H1 (cell line): Measurements from ENCODE around the gene CTTNBP2. TPM values are rescaled to one million over a fixed set of nuclear protein-coding genes. Genes with fewer than 3 reads are reported as not detected.

Experiments
- CTCF ChIA-PET: fragments of 300-600 bp; sonication (Branson Sonifier 250); formaldehyde crosslinking; loops from one replicate; lab custom pipeline; 2021; ENCODE audit not compliant: partially characterized antibody; lab: Charles Lee
- POLR2A ChIA-PET: fragments of 300-600 bp; sonication (Branson Sonifier 250); formaldehyde crosslinking; loops from one replicate; lab custom pipeline; 2021; ENCODE audit warnings: inconsistent platforms; ENCODE audit not compliant: partially characterized antibody; lab: Charles Lee
- DNase-seq, 2 experiments: peaks; one replicate each; pipeline versions ENCODE4 v3.0.0 to v3.0.0-alpha.2; 2010 to 2022; ENCODE audit warnings: low spot score in 2 of 2, low read depth in 1 of 2, mixed read lengths in 1 of 2
- FAIRE-seq: peaks from 2 replicates; lab custom pipeline; 2011; peaks lifted over from hg19 to GRCh38; lab: Jason Lieb, UNC
- H2AFZ ChIP-seq: 2 replicates; pipeline ENCODE4 v1.8.1; 2012; ENCODE audit warnings: low read length, inconsistent platforms
- H2AK5ac ChIP-seq: 2 replicates; pipeline ENCODE4 v1.6.1; 2013; ENCODE audit warnings: low read depth, low read length
- H2BK120ac ChIP-seq: replicated peaks from 2 replicates; pipeline ENCODE3; 2013; ENCODE audit warnings: low read depth, low read length, inconsistent platforms
- H2BK12ac ChIP-seq: 2 replicates; pipeline ENCODE4 v1.6.1; 2013; ENCODE audit warnings: low read depth, low read length
- H2BK15ac ChIP-seq: 2 replicates; pipeline ENCODE4 v1.6.1; 2013; ENCODE audit warnings: low read length
- H2BK20ac ChIP-seq: 2 replicates; pipeline ENCODE4 v1.6.1; 2013; ENCODE audit warnings: low read length
- H2BK5ac ChIP-seq: 2 replicates; pipeline ENCODE4 v1.6.1; 2013; ENCODE audit warnings: low read depth, low read length
- H3K14ac ChIP-seq: 2 replicates; pipeline ENCODE4 v1.6.1; 2013; ENCODE audit warnings: inconsistent platforms; ENCODE audit not compliant: insufficient read length
- H3K18ac ChIP-seq: 2 replicates; pipeline ENCODE4 v1.6.1; 2013; ENCODE audit warnings: low read length; ENCODE audit errors: extremely low read depth
- H3K23ac ChIP-seq: 2 replicates; pipeline ENCODE4 v1.6.1; 2013; ENCODE audit warnings: inconsistent platforms; ENCODE audit not compliant: insufficient read length
- H3K23me2 ChIP-seq: 2 replicates; pipeline ENCODE4 v1.6.1; 2013; ENCODE audit warnings: low read depth, low read length
- H3K27ac ChIP-seq: 2 replicates; pipeline ENCODE4 v1.6.1; 2011; ENCODE audit warnings: low read depth, low read length, inconsistent platforms
- H3K27me3 ChIP-seq, 4 experiments: replicated peaks in 1 of 4; 1 replicate in 1 of 4; 2 replicates in 3 of 4; pipeline versions ENCODE4 v1.6.1 to v1.8.1; 2011 to 2013; ENCODE audit warnings: low read length in 3 of 4, mild to moderate bottlenecking in 3 of 4, inconsistent platforms in 2 of 4, mixed read lengths in 2 of 4, moderate library complexity in 1 of 4; ENCODE audit not compliant: control insufficient read depth in 3 of 4, insufficient read depth in 3 of 4; ENCODE audit errors: extremely low read depth in 1 of 4
- H3K36me3 ChIP-seq, 4 experiments: 2 replicates each; pipeline versions ENCODE4 v1.6.1 to v1.8.1; 2011 to 2013; ENCODE audit warnings: mild to moderate bottlenecking in 4 of 4, low read length in 3 of 4, moderate library complexity in 2 of 4, control low read depth in 1 of 4, inconsistent platforms in 1 of 4; ENCODE audit not compliant: insufficient read depth in 4 of 4, control insufficient read depth in 2 of 4
- H3K4ac ChIP-seq: replicated peaks from 2 replicates; pipeline ENCODE3; 2013; ENCODE audit warnings: low read length, low read depth, mixed read lengths, inconsistent platforms; ENCODE audit not compliant: insufficient read length
- H3K4me1 ChIP-seq, 4 experiments: replicated peaks in 1 of 4; 1 replicate in 1 of 4; 2 replicates in 3 of 4; pipeline versions ENCODE4 v1.6.1 to v1.8.1; 2011 to 2013; ENCODE audit warnings: low read length in 3 of 4, inconsistent platforms in 2 of 4, mixed read lengths in 1 of 4; ENCODE audit not compliant: insufficient read depth in 4 of 4, control insufficient read depth in 3 of 4
- H3K4me2 ChIP-seq, 2 experiments: 2 replicates each; pipeline versions ENCODE4 v1.6.1 to v1.8.1; 2011 to 2013; ENCODE audit warnings: low read depth in 2 of 2, low read length in 2 of 2, control low read depth in 1 of 2, inconsistent platforms in 1 of 2, mild to moderate bottlenecking in 1 of 2; ENCODE audit not compliant: insufficient read depth in 1 of 2
- H3K4me3 ChIP-seq, 4 experiments: fragments of 200-600, 300-600 bp in 1 of 4; sonication (generic), shearing (Covaris generic), sonication (Bioruptor Twin) in 1 of 4; 2 replicates each; pipeline versions ENCODE4 v1.5.1 to v1.8.1; 2011 to 2016; ENCODE audit warnings: low read length in 4 of 4, low read depth in 3 of 4, control low read depth in 2 of 4, inconsistent platforms in 2 of 4, mild to moderate bottlenecking in 2 of 4, mixed read lengths in 1 of 4, moderate library complexity in 1 of 4; ENCODE audit not compliant: insufficient read depth in 2 of 4; ENCODE audit errors: extremely low read depth in 1 of 4
- H3K56ac ChIP-seq: replicated peaks from 2 replicates; pipeline ENCODE3; 2013; ENCODE audit warnings: low read depth, mild to moderate bottlenecking, mixed read lengths, low read length, inconsistent platforms; ENCODE audit not compliant: insufficient read length
- H3K79me1 ChIP-seq: 2 replicates; pipeline ENCODE4 v1.6.1; 2013; ENCODE audit warnings: low read depth, low read length, control low read depth
- H3K79me2 ChIP-seq, 2 experiments: 2 replicates each; pipeline versions ENCODE4 v1.6.1 to v1.8.1; 2012 to 2013; ENCODE audit warnings: low read length in 2 of 2, mild to moderate bottlenecking in 2 of 2, inconsistent platforms in 1 of 2; ENCODE audit not compliant: insufficient read depth in 2 of 2, control insufficient read depth in 1 of 2
- H3K9ac ChIP-seq, 4 experiments: replicated peaks in 1 of 4; 1 replicate in 1 of 4; 2 replicates in 3 of 4; pipeline versions ENCODE4 v1.6.1 to v1.8.1; 2011 to 2013; ENCODE audit warnings: low read depth in 3 of 4, low read length in 3 of 4, control low read depth in 2 of 4, mild to moderate bottlenecking in 2 of 4, moderate library complexity in 2 of 4, inconsistent platforms in 1 of 4; ENCODE audit errors: extremely low read depth in 1 of 4
- H3K9me3 ChIP-seq, 2 experiments: 2 replicates each; pipeline versions ENCODE4 v1.6.1 to v1.8.1; 2012 to 2013; ENCODE audit warnings: mild to moderate bottlenecking in 2 of 2, moderate library complexity in 2 of 2, control low read depth in 1 of 2, inconsistent platforms in 1 of 2, low read depth in 1 of 2, low read length in 1 of 2, mixed read lengths in 1 of 2; ENCODE audit not compliant: insufficient read depth in 2 of 2
- H4K20me1 ChIP-seq, 2 experiments: replicated peaks in 1 of 2; 2 replicates each; pipeline versions ENCODE3 to v1.8.1; 2011 to 2013; ENCODE audit warnings: inconsistent platforms in 2 of 2, low read length in 2 of 2, mild to moderate bottlenecking in 1 of 2; ENCODE audit not compliant: insufficient read depth in 2 of 2, control insufficient read depth in 1 of 2
- H4K5ac ChIP-seq: 2 replicates; pipeline ENCODE4 v1.6.1; 2013; ENCODE audit warnings: low read length, low read depth, mixed read lengths, inconsistent platforms; ENCODE audit not compliant: insufficient read length
- H4K8ac ChIP-seq: 2 replicates; pipeline ENCODE4 v1.8.0; 2013; ENCODE audit warnings: mild to moderate bottlenecking, moderate library complexity, low read length, inconsistent platforms; ENCODE audit not compliant: insufficient read depth; ENCODE audit errors: extremely low read depth
- H4K91ac ChIP-seq: replicated peaks from 2 replicates; pipeline ENCODE3; 2013; ENCODE audit warnings: low read length, mixed read lengths, inconsistent platforms; ENCODE audit not compliant: insufficient read length
- RNF2 ChIP-seq: fragments of 200-900, 300-1000 bp; sonication (generic); IDR thresholded peaks from 2 replicates; pipeline ENCODE4 v1.7.1; 2016; ENCODE audit warnings: borderline replicate concordance, low read depth, mild to moderate bottlenecking, antibody characterized with exemption, low read length; ENCODE audit not compliant: poor library complexity, severe bottlenecking; ENCODE audit errors: missing control alignments
- TAF1 ChIP-seq: IDR thresholded peaks from 2 replicates; pipeline ENCODE4 v1.6.1; 2011; ENCODE audit warnings: mild to moderate bottlenecking, low read depth, low read length
- polyA plus RNA-seq, 7 experiments: library from polyadenylated mRNA; depleted of rRNA in 3 of 7; stranded (reverse) in 5 of 7; unstranded in 2 of 7; fragments of >200 nt in 5 of 7; fragments of 200-250 nt in 2 of 7; gene quantifications; 1 replicate in 5 of 7; 2 replicates in 1 of 7; 4 replicates in 1 of 7; pipeline versions ENCODE4 v1.2.1 to v1.2.3, GENCODE V29; 2011 to 2013; ENCODE audit warnings: missing spikeins in 2 of 7, mixed read lengths in 2 of 7
- total RNA-seq: library from RNA; stranded (reverse); fragmentation: NEBNext Ultra II Directional; extraction: Animal tissue kit (Norgen Biotek cat#: 25700); gene quantifications from 2 replicates; pipeline ENCODE4 v1.2.1, GENCODE V29; 2021

Gene CTTNBP2
- total and polyA plus RNA-seq, 2 of the 8 experiments (the other 6 are each of a cell fraction or from before 2014, with no cell fraction given), result 15.3 to 35.1 TPM

DNA sequence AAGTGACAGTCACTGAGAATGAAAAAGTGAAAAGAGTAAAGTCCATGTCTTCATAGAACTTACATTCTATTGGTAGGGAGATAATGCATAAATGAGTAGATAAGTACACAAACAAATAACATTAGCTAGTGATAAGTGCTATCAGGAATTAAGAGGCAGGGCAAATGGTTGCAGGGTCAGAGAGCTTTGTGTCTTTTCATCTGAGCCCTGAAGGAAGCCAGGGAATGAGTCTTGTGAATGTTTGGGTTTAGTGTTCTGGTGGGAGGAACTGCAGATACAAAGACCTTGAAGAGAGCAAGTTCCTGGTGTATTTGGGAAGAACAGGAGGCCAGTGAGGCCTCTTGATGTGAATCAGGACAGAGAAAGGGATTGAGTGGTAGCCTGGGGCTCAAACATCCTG is 183.8 kb downstream of the CTTNBP2 start:
- Histone ChIP-seq H4K8ac (no peak overlapping the region), H3K79me2 (no peaks in the 10 kb centered on the region), H3K4ac (no peak overlapping the region), H3K9ac (no peak overlapping the region), H3K18ac (no peak overlapping the region), H2AK5ac (no peak overlapping the region), H3K9me3 (no peaks in the 10 kb centered on the region), H2BK15ac (no peak overlapping the region), H2BK5ac (no peak overlapping the region), H3K79me1 (no peaks in the 10 kb centered on the region), H3K56ac (no peak overlapping the region), H3K27me3 (peaks cover 0 to 1% (median 0%) of the 10 kb centered on the region in 4 experiments; a peak in 1 of 7 replicates), H3K4me3 (no peak overlapping the region), H4K5ac (no peak overlapping the region), H3K23me2 (no peaks in the 10 kb centered on the region), H3K23ac (no peak overlapping the region), H2BK12ac (no peak overlapping the region), H3K4me2 (no peak overlapping the region), H3K36me3 (no peaks in the 10 kb centered on the region), H2AFZ (peak overlapping the region; percentile 81; the same call in 1 of the 2 replicates), H2BK20ac (no peak overlapping the region), H3K27ac (no peak overlapping the region), H4K91ac (no peak overlapping the region), H3K14ac (no peak overlapping the region), H4K20me1 (no peaks in the 10 kb centered on the region), H2BK120ac (no peak overlapping the region), H3K4me1 (no peaks in the 10 kb centered on the region; a peak in 1 of 7 replicates)
- TF ChIP-seq TAF1 (no peak), RNF2 (no peak)
- no peak for DNase-seq
- CTCF ChIA-PET, result interaction anchor here (0.8 to 1.4 kb wide), 3 partner anchors 16 to 27 kb away, joined by 3 to 8 read pairs (median 3); no protein-coding TSS in a partner anchor
- POLR2A ChIA-PET, result no interaction called here
- FAIRE-seq, result no peak
